HepG2 (cell line): Measurements from ENCODE around the gene PARP14. TPM values are rescaled to one million over a fixed set of nuclear protein-coding genes. Genes with fewer than 3 reads are reported as not detected.
"Not testable (repeated sequence)": the region's sequence is repeated elsewhere in the genome, so short reads cannot be mapped to it uniquely, and the experiment has no call there.

Source experiments
- ATAC-seq: fragments of 200-7000 bp; cut with Tn5 transposase; 3 replicates; pipeline ENCODE4 v1.9.1; 2020; ENCODE audit warnings: mild to moderate bottlenecking, moderate library complexity
- BruUV-seq: library from RNA; stranded (reverse); fragments of 400-500 nt; replicated peaks from 2 replicates; lab custom pipeline; 2021; lab: Mats Ljungman, UMichigan
- CTCF ChIA-PET: fragments of 300-600 bp; formaldehyde crosslinking; extraction: SDS; loops from one replicate; lab custom pipeline; 2021; ENCODE audit warnings: low total read pairs, inconsistent platforms, low intra/inter-chr PET ratio; lab: Yijun Ruan, JAX
- POLR2A ChIA-PET: fragments of 350-600 bp; sonication (Branson Sonifier 250); formaldehyde crosslinking; loops from one replicate; lab custom pipeline; 2020; ENCODE audit warnings: antibody characterized with exemption, inconsistent platforms; lab: Yijun Ruan, JAX
- DNase-seq: peaks from one replicate; pipeline ENCODE4 v3.0.0-alpha.2; 2015; ENCODE audit warnings: low spot score
- FAIRE-seq: peaks from 3 replicates; lab custom pipeline; 2011; peaks lifted over from hg19 to GRCh38; lab: Jason Lieb, UNC
- H2AFZ ChIP-seq: one replicate; pipeline ENCODE4 v1.6.1; 2011; ENCODE audit warnings: low read length, inconsistent platforms
- H3K27ac ChIP-seq: fragments of 300-600 bp; 3 replicates; pipeline ENCODE4 v1.8.0; 2011; ENCODE audit warnings: mixed run types, mild to moderate bottlenecking, mixed read lengths, low read length, inconsistent platforms; ENCODE audit not compliant: insufficient read depth; ENCODE audit errors: extremely low read length
- H3K27me3 ChIP-seq, 2 experiments: fragments of 200-600 bp in 1 of 2; 2 replicates in 1 of 2; 3 replicates in 1 of 2; pipeline versions ENCODE4 v1.6.0 to v1.8.0; 2011; ENCODE audit warnings: low read length in 2 of 2, mild to moderate bottlenecking in 2 of 2, moderate library complexity in 2 of 2, inconsistent platforms in 1 of 2; ENCODE audit not compliant: insufficient read depth in 2 of 2, control insufficient read depth in 1 of 2
- H3K36me3 ChIP-seq, 2 experiments: fragments of 200-600 bp in 1 of 2; replicated peaks in 1 of 2; 2 replicates in 1 of 2; 3 replicates in 1 of 2; pipeline versions ENCODE4 v1.5.1 to v1.8.0; 2011; ENCODE audit warnings: low read length in 2 of 2, inconsistent platforms in 1 of 2; ENCODE audit not compliant: insufficient read depth in 2 of 2, control insufficient read depth in 1 of 2
- H3K4me1 ChIP-seq: 2 replicates; pipeline ENCODE4 v1.5.1; 2012; ENCODE audit warnings: low read length, inconsistent platforms; ENCODE audit not compliant: insufficient read depth
- H3K4me2 ChIP-seq: 2 replicates; pipeline ENCODE4 v1.6.0; 2011; ENCODE audit warnings: low read depth, low read length, inconsistent platforms
- H3K4me3 ChIP-seq, 3 experiments: fragments of 200-600 bp in 1 of 3; sonication (generic), shearing (Covaris generic) in 1 of 3; replicated peaks in 1 of 3; 2 replicates each; pipeline ENCODE4 v1.5.1; 2011 to 2016; ENCODE audit warnings: low read length in 3 of 3, inconsistent platforms in 2 of 3, low read depth in 2 of 3, mild to moderate bottlenecking in 2 of 3, control low read depth in 1 of 3, mixed read lengths in 1 of 3; ENCODE audit not compliant: insufficient read depth in 1 of 3
- H3K79me2 ChIP-seq: one replicate; pipeline ENCODE4 v1.6.1; 2011; ENCODE audit warnings: low read length, inconsistent platforms; ENCODE audit not compliant: insufficient read depth
- H3K9ac ChIP-seq: 2 replicates; pipeline ENCODE4 v1.6.0; 2011; ENCODE audit warnings: mild to moderate bottlenecking, low read depth, low read length, inconsistent platforms; ENCODE audit not compliant: insufficient read depth
- H3K9me3 ChIP-seq: 2 replicates; pipeline ENCODE4 v1.5.1; 2012; ENCODE audit warnings: mild to moderate bottlenecking, low read length
- H4K20me1 ChIP-seq: 2 replicates; pipeline ENCODE4 v1.6.0; 2011; ENCODE audit warnings: inconsistent platforms, mild to moderate bottlenecking, low read length, moderate library complexity; ENCODE audit not compliant: insufficient read depth
- ELF4 ChIP-seq: sonication (generic); formaldehyde crosslinking; IDR thresholded peaks from 2 replicates; pipeline ENCODE4 v1.5.0; 2020; ENCODE audit warnings: missing genetic modification reagents, mild to moderate bottlenecking, moderate library complexity, borderline replicate concordance
- HNF1A ChIP-seq, 2 experiments: sonication (generic) in 1 of 2; formaldehyde crosslinking in 1 of 2; IDR thresholded peaks; 2 replicates each; pipeline versions ENCODE4 v1.4.0 to v1.6.1; 2016 to 2020; ENCODE audit warnings: borderline replicate concordance in 1 of 2, low read depth in 1 of 2, mild to moderate bottlenecking in 1 of 2, missing genetic modification reagents in 1 of 2
- JUN ChIP-seq: sonication (generic); formaldehyde crosslinking; IDR thresholded peaks from 2 replicates; pipeline ENCODE4 v1.4.0; 2020; ENCODE audit warnings: mild to moderate bottlenecking, missing genetic modification reagents
- MAX ChIP-seq: IDR thresholded peaks from 2 replicates; pipeline ENCODE4 v1.6.1; 2012; ENCODE audit warnings: inconsistent platforms
- MED13 ChIP-seq: sonication (generic); formaldehyde crosslinking; IDR thresholded peaks from 2 replicates; pipeline ENCODE4 v1.5.0; 2020; ENCODE audit warnings: missing genetic modification reagents
- NAIF1 ChIP-seq: sonication (generic); formaldehyde crosslinking; IDR thresholded peaks from 2 replicates; pipeline ENCODE4 v1.5.0; 2020; ENCODE audit warnings: mild to moderate bottlenecking, missing genetic modification reagents, borderline replicate concordance
- ONECUT2 ChIP-seq: sonication (generic); formaldehyde crosslinking; IDR thresholded peaks from 2 replicates; pipeline ENCODE4 v1.4.0; 2020; ENCODE audit warnings: missing genetic modification reagents
- SMARCC2 ChIP-seq: fragments of 450-650 bp; IDR thresholded peaks from 2 replicates; pipeline ENCODE4 v1.6.1; 2017; ENCODE audit warnings: antibody characterized with exemption, mild to moderate bottlenecking
- WIZ ChIP-seq: sonication (generic); formaldehyde crosslinking; IDR thresholded peaks from 2 replicates; pipeline ENCODE4 v1.5.1; 2020; ENCODE audit warnings: mild to moderate bottlenecking, missing genetic modification reagents
- YEATS4 ChIP-seq: sonication (generic); formaldehyde crosslinking; IDR thresholded peaks from 2 replicates; pipeline ENCODE4 v1.4.0; 2020; ENCODE audit warnings: missing genetic modification reagents, borderline replicate concordance
- ZFY ChIP-seq: sonication (generic); formaldehyde crosslinking; IDR thresholded peaks from 2 replicates; pipeline ENCODE4 v1.4.0; 2020; ENCODE audit warnings: missing genetic modification reagents
- ZNF329 ChIP-seq: sonication (generic); formaldehyde crosslinking; IDR thresholded peaks from 2 replicates; pipeline ENCODE4 v1.9.0; 2021; ENCODE audit warnings: low read depth, mild to moderate bottlenecking, missing genetic modification reagents
- ZNF414 ChIP-seq: sonication (generic); formaldehyde crosslinking; IDR thresholded peaks from 2 replicates; pipeline ENCODE4 v1.5.0; 2020; ENCODE audit warnings: missing genetic modification reagents
- ZSCAN21 ChIP-seq: sonication (generic); formaldehyde crosslinking; IDR thresholded peaks from 2 replicates; pipeline ENCODE4 v1.8.0; 2022; ENCODE audit warnings: mild to moderate bottlenecking, missing genetic modification reagents, moderate library complexity, borderline replicate concordance
- ZSCAN25 ChIP-seq: sonication (generic); formaldehyde crosslinking; IDR thresholded peaks from 2 replicates; pipeline ENCODE4 v1.8.0; 2022; ENCODE audit warnings: mild to moderate bottlenecking, missing genetic modification reagents
- ZSCAN5A ChIP-seq: sonication (generic); formaldehyde crosslinking; IDR thresholded peaks from 2 replicates; pipeline ENCODE4 v1.8.0; 2022; ENCODE audit warnings: mild to moderate bottlenecking, missing genetic modification reagents, borderline replicate concordance
- WGBS: methylation state at CpG from one replicate; pipeline ENCODE4 v1.1.6; 2017; ENCODE audit warnings: low lambda C conversion rate; 5-methylcytosine and 5-hydroxymethylcytosine counted together
- in situ Hi-C: cut with HindIII; loops from 2 replicates; pipeline ENCODE4 v1.10.0; 2017; ENCODE audit warnings: low pct_unique_long_range_greater_than_20kb; ENCODE audit not compliant: extremely low pct_ligation_motif_present
- intact Hi-C: fragments of 100-400 bp; cut with micrococcal nuclease; formaldehyde crosslinking; loops from one replicate; pipeline ENCODE4 v1.10.0; 2022; ENCODE audit not compliant: unreplicated experiment
- polyA plus RNA-seq, 8 experiments: library from polyadenylated mRNA; depleted of rRNA in 3 of 8; stranded (reverse) in 7 of 8; unstranded in 1 of 8; fragments of >200 nt; fragmentation: Illumina TruSeq in 4 of 8; extraction: Trizol in 4 of 8; gene quantifications; 2 replicates each; pipeline versions ENCODE4 v1.2.1 to v1.2.3, GENCODE V29; 2011 to 2016; ENCODE audit warnings: low read depth in 4 of 8, missing spikeins in 1 of 8, mixed read lengths in 1 of 8; ENCODE audit not compliant: insufficient read depth in 1 of 8
- total RNA-seq, 5 experiments: library from RNA; depleted of rRNA; stranded (reverse); fragments of >200 nt; fragmentation: Illumina TruSeq; extraction: Trizol; gene quantifications; 2 replicates each; pipeline ENCODE4 v1.2.3, GENCODE V29; 2016; ENCODE audit warnings: low read depth in 1 of 5

Gene PARP14
- total and polyA plus RNA-seq, 2 of the 13 experiments (the other 11 are each of a cell fraction or from before 2014, with no cell fraction given), result 9.0 to 19.1 TPM

GRCh38 chr3:122651233-122651907 lies 29.3 kb upstream of the PARP14 start:
- H3K36me3 ChIP-seq, CTCF ChIA-PET, H3K27ac ChIP-seq, H3K9ac ChIP-seq, H3K9me3 ChIP-seq, H2AFZ ChIP-seq, FAIRE-seq, BruUV-seq, in situ Hi-C loops, H3K79me2 ChIP-seq: not testable (repeated sequence)
- ATAC-seq, result peak; percentile 99
- 0% methylated on average over 1 of the region's 11 CpGs for WGBS
- peak; percentile 76 for DNase-seq
- POLR2A ChIA-PET, result interaction anchor here (1.0 to 2.3 kb wide), 3 partner anchors 18 to 137 kb away, joined by 3 to 12 read pairs (median 6); partner anchors contain the start of genes DTX3L, KPNA1 and PARP9
- H3K27me3 ChIP-seq, result peaks cover 1 to 35% of the 10 kb centered on the region in 2 experiments; a peak in 4 of 5 replicates
- H3K4me1 ChIP-seq, result peaks cover 24% of the 10 kb centered on the region
- H3K4me2 ChIP-seq, result peak overlapping the region; percentile 77
- H4K20me1 ChIP-seq, result peaks cover 14% of the 10 kb centered on the region
- intact Hi-C loops, result loop anchor here (2.0 kb wide), 1 partner anchor 91 kb away; no protein-coding TSS in a partner anchor
- H3K4me3 ChIP-seq, result peak overlapping the region in 2 of 3 experiments; percentile 12 to 44; a peak in 3 of 6 replicates
- peak; percentile 66; the same call in 1 of the 2 replicates for TF ChIP-seq ONECUT2 (CRISPR knock-in tag)
- TF ChIP-seq MAX, result peak; percentile 23; the same call in 1 of the 2 replicates
- TF ChIP-seq MED13 (CRISPR knock-in tag), result peak; percentile 65; the same call in 1 of the 2 replicates
- peak; percentile 48; the same call in 1 of the 2 replicates for TF ChIP-seq ZNF329 (CRISPR knock-in tag)
- peak; percentile 71; the same call in 1 of the 2 replicates for TF ChIP-seq ZSCAN21 (CRISPR knock-in tag)
- peak; percentile 93; the same call in 1 of the 2 replicates for TF ChIP-seq SMARCC2
- peak; percentile 36 for TF ChIP-seq ZFY (CRISPR knock-in tag)
- peak; percentile 55; the same call in 1 of the 2 replicates for TF ChIP-seq NAIF1 (CRISPR knock-in tag)
- 0 out of 2 replicates have a peak, but pooled peaks have one; percentile 22 for TF ChIP-seq ZSCAN25 (CRISPR knock-in tag)
- peak; percentile 71 for TF ChIP-seq YEATS4 (CRISPR knock-in tag)
- TF ChIP-seq ELF4 (CRISPR knock-in tag), result peak; percentile 61; the same call in 1 of the 2 replicates
- TF ChIP-seq ZSCAN5A, result peak; percentile 91; the same call in 1 of the 2 replicates
- TF ChIP-seq WIZ (CRISPR knock-in tag), result 0 out of 2 replicates have a peak, but pooled peaks have one; percentile 35
- peak; percentile 82; the same call in 1 of the 2 replicates for TF ChIP-seq ZNF414 (CRISPR knock-in tag)
- peak; percentile 78; the same call in 1 of the 2 replicates for TF ChIP-seq JUN (CRISPR knock-in tag)
- TF ChIP-seq HNF1A (IDR thresholded peaks at IDR 0.05; ENCODE audit: low read depth), result peak; percentile 76; the same call in 1 of the 2 replicates
- peak; percentile 92 for TF ChIP-seq HNF1A (CRISPR knock-in tag; IDR thresholded peaks at IDR 0.05; ENCODE audit: borderline replicate concordance)
